Measurements from ENCODE around the gene PPM1L.

Gene PPM1L

GRCh38 chr3:161107311-161107710, 351.3 kb downstream of the PPM1L start:
- no peak for ATAC-seq

DNA sequence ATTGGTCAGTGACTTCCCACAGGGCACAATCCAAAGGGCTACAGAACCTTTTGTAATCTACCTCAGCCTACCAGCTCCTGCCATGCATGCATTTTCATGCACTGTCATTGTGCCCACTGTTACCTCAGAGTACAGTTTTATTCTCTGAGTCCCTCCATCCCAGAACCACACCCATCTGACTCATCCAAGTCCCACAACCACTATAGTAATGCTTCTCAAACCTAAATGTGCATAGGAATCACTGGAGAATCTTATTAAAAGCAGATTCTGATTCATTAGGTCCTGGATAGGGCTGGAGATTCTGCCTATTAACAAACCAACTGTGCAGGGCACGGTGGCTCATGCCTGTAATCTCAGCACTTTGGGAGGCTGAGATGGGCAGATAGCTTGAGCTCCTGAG, 352.8 kb downstream of the PPM1L start:
- no peak for ATAC-seq

GRCh38 chr3:161117646-161118045, 361.6 kb downstream of the PPM1L start:
- ATAC-seq = no peak

DNA sequence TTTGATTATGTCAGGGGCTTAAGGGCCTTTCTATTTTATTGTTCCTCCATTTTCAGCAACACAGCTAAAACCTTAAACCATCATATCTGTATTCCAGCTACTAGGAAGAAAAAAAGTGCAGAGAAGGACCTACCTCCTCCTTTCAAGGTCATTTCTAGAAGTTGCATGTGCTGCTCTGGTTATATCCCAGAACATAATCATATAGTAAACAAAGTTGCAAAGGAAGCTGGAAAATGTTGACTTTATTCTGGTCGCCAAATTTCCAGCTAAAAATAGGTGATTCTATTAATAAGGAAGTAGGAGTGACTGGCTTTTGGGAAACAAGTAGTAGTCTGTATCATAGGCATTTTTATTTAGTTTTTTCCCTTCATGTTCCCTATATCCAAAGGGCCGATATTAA, 370.5 kb downstream of the PPM1L start:
- ATAC-seq = no peak

Data from activated CD4-positive, CD25-positive, alpha-beta regulatory T cell treated with anti-CD3 and anti-CD28 coated beads, Interleukin-2, amount 50 U/mL, for 24 hours (primary cell).